WERI-Rb-1 (cell line): Measurements from ENCODE around the gene PPP2R2C.

ENCODE experiments used
- DNase-seq: peaks from one replicate; pipeline ENCODE4 v3.0.0-alpha.2; 2020
- H3K27ac ChIP-seq: fragments of 250-450 bp; sonication (Bioruptor Pico); 2 replicates; pipeline ENCODE4 v1.5.1; 2020; ENCODE audit warnings: mild to moderate bottlenecking, moderate library complexity
- H3K27me3 ChIP-seq: fragments of 250-450 bp; sonication (Bioruptor Pico); 2 replicates; pipeline ENCODE4 v1.5.1; 2021; ENCODE audit warnings: mild to moderate bottlenecking, low read depth, moderate library complexity; ENCODE audit not compliant: insufficient read depth, severe bottlenecking
- H3K36me3 ChIP-seq: fragments of 250-450 bp; sonication (Bioruptor Pico); 2 replicates; pipeline ENCODE4 v1.5.1; 2020; ENCODE audit warnings: mild to moderate bottlenecking, moderate library complexity
- H3K4me3 ChIP-seq: 2 replicates; pipeline ENCODE4 v1.5.1; 2011; ENCODE audit warnings: low read depth, mild to moderate bottlenecking, control low read depth, low read length
- H3K9me3 ChIP-seq: fragments of 250-450 bp; sonication (Bioruptor Pico); 2 replicates; pipeline ENCODE4 v1.5.1; 2021; ENCODE audit warnings: mild to moderate bottlenecking, moderate library complexity; ENCODE audit not compliant: severe bottlenecking
- TF ChIP-seq, protein P1 (sequence below): IDR thresholded peaks from 2 replicates; pipeline ENCODE4 v1.5.1; 2011; ENCODE audit warnings: low read depth, mild to moderate bottlenecking, control low read depth, inconsistent platforms, low read length

PPP2R2C gene

GRCh38 chr4:6271206-6271605 lies 201.2 kb downstream of the PPP2R2C start:
- no peak for DNase-seq
- Histone ChIP-seq H3K27me3 (no peaks in the 10 kb centered on the region), H3K27ac (no peak overlapping the region), H3K4me3 (no peak overlapping the region), H3K9me3 (no peaks in the 10 kb centered on the region), H3K36me3 (no peaks in the 10 kb centered on the region)
- TF ChIP-seq, protein P1, sequence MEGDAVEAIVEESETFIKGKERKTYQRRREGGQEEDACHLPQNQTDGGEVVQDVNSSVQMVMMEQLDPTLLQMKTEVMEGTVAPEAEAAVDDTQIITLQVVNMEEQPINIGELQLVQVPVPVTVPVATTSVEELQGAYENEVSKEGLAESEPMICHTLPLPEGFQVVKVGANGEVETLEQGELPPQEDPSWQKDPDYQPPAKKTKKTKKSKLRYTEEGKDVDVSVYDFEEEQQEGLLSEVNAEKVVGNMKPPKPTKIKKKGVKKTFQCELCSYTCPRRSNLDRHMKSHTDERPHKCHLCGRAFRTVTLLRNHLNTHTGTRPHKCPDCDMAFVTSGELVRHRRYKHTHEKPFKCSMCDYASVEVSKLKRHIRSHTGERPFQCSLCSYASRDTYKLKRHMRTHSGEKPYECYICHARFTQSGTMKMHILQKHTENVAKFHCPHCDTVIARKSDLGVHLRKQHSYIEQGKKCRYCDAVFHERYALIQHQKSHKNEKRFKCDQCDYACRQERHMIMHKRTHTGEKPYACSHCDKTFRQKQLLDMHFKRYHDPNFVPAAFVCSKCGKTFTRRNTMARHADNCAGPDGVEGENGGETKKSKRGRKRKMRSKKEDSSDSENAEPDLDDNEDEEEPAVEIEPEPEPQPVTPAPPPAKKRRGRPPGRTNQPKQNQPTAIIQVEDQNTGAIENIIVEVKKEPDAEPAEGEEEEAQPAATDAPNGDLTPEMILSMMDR = no peak

- H3K27me3 ChIP-seq = no peaks in the 10 kb centered on the region
- DNase-seq = no peak
- peak overlapping the region; percentile 90 for H3K4me3 ChIP-seq
- H3K27ac ChIP-seq = no peak overlapping the region
- H3K9me3 ChIP-seq = no peaks in the 10 kb centered on the region
- H3K36me3 ChIP-seq = no peaks in the 10 kb centered on the region
- TF ChIP-seq, protein P1 = no peak
These were observed 201.7 kb downstream of the PPP2R2C start for GRCh38 chr4:6270636-6271121.
